Epithelial cell of esophagus (primary cell): ENCODE results near the gene ADGRG7.
A peak's percentile ranks its signal among the peaks of the same experiment; 100 is the strongest.

Experiments
- DNase-seq: peaks from one replicate; pipeline ENCODE4 v3.0.0; 2010; ENCODE audit warnings: low read depth
- H3K4me3 ChIP-seq: 2 replicates; pipeline ENCODE4 v1.5.1; 2011; ENCODE audit warnings: mild to moderate bottlenecking, low read length, control low read depth
- CTCF ChIP-seq: IDR thresholded peaks from 2 replicates; pipeline ENCODE4 v1.5.1; 2011; ENCODE audit warnings: low read depth, mild to moderate bottlenecking, low read length, control low read depth, inconsistent platforms; ENCODE audit not compliant: insufficient read depth; ENCODE audit errors: missing control alignments

The ADGRG7 gene

GRCh38 chr3:100706365-100706764, 97.0 kb downstream of the ADGRG7 start:
- H3K4me3 ChIP-seq: no peak overlapping the region
- TF ChIP-seq CTCF: no peak
- no peak for DNase-seq

- TF ChIP-seq CTCF: no peak
- H3K4me3 ChIP-seq: peak overlapping the region; percentile 79
- DNase-seq: peak; percentile 74
These were observed 99.2 kb downstream of the ADGRG7 start for GRCh38 chr3:100708644-100708988.

- no peak for TF ChIP-seq CTCF
- DNase-seq: peak; percentile 99
- H3K4me3 ChIP-seq: peak within 1 kb of the TSS; percentile 79
These were observed 99.8 kb downstream of the ADGRG7 start, which contains the start of gene TFG for GRCh38 chr3:100708989-100709841. Gene TFG (plus strand): TSS chr3:100709494. CDS start chr3:100713686, 4,192 bp downstream.

GRCh38 chr3:100709842-100710260, 100.5 kb downstream of the ADGRG7 start:
- DNase-seq: peak; percentile 34
- TF ChIP-seq CTCF: peak; percentile 2
- H3K4me3 ChIP-seq: peak overlapping the region; percentile 79

GRCh38 chr3:100710261-100710968, 101.0 kb downstream of the ADGRG7 start:
- peak; percentile 83 for DNase-seq
- TF ChIP-seq CTCF: peak; percentile 52
- H3K4me3 ChIP-seq: peak overlapping the region; percentile 79

- no peak overlapping the region for H3K4me3 ChIP-seq
- TF ChIP-seq CTCF: no peak
- no peak for DNase-seq
These were observed 105.8 kb downstream of the ADGRG7 start for GRCh38 chr3:100715176-100715575.
